Vagina (tissue), 2 donors: Measurements from ENCODE around the gene PRR30. TPM values are rescaled to one million over a fixed set of nuclear protein-coding genes. Genes with fewer than 3 reads are reported as not detected.
"Not testable (repeated sequence)": the region's sequence is repeated elsewhere in the genome, so short reads cannot be mapped to it uniquely, and the experiment has no call there.

Source experiments
- DNase-seq, 2 donors: peaks; one replicate each; pipeline ENCODE4 v3.0.0-alpha.2; 2017; ENCODE audit errors: extremely low spot score in 2 of 2
- H3K27ac ChIP-seq: fragments of 200-600 bp; sonication (generic); one replicate; pipeline ENCODE4 v1.5.1; 2019
- H3K27me3 ChIP-seq: fragments of 200-600 bp; sonication (generic); one replicate; pipeline ENCODE4 v1.5.1; 2019
- H3K36me3 ChIP-seq, 2 donors: fragments of 200-600 bp; sonication (generic); one replicate each; pipeline ENCODE4 v1.5.1; 2017 to 2019
- H3K4me1 ChIP-seq: fragments of 200-600 bp; sonication (generic); one replicate; pipeline ENCODE4 v1.5.1; 2019
- H3K4me3 ChIP-seq, 2 donors: fragments of 200-600 bp; sonication (generic); 1 replicate in 1 of 2; 2 replicates in 1 of 2; pipeline ENCODE4 v1.5.1; 2016 to 2019
- H3K9me3 ChIP-seq: fragments of 200-600 bp; sonication (generic); one replicate; pipeline ENCODE4 v1.5.1; 2019
- CTCF ChIP-seq, 3 experiments: fragments of 450-650 bp in 2 of 3; fragments of 200-600 bp in 1 of 3; sonication (generic) in 1 of 3; IDR thresholded peaks; one replicate each; pipeline ENCODE4 v1.5.1; 2017 to 2019; ENCODE audit warnings: antibody characterized with exemption in 3 of 3, mild to moderate bottlenecking in 2 of 3, moderate library complexity in 2 of 3
- POLR2A ChIP-seq, 2 donors: fragments of 450-650 bp; IDR thresholded peaks; one replicate each; pipeline ENCODE4 v1.6.1; 2017; ENCODE audit warnings: antibody characterized with exemption in 2 of 2, mild to moderate bottlenecking in 2 of 2, moderate library complexity in 2 of 2
- POLR2AphosphoS5 ChIP-seq, 2 donors: sonication (generic); formaldehyde crosslinking; IDR thresholded peaks; one replicate each; pipeline ENCODE4 v1.9.0; 2017; ENCODE audit warnings: antibody characterized with exemption in 2 of 2, mild to moderate bottlenecking in 2 of 2, low read depth in 1 of 2; ENCODE audit not compliant: insufficient read depth in 1 of 2
- intact Hi-C: fragments of 100-400 bp; cut with DNase I; formaldehyde crosslinking; loops from one replicate; pipeline ENCODE4 v1.15.1; 2023
- total RNA-seq: library from RNA; depleted of rRNA; stranded (reverse); fragments of >200 nt; gene quantifications from one replicate; pipeline ENCODE4 v1.2.3, GENCODE V29; 2016

PRR30 gene
- total RNA-seq, 1 donor from 2014 or later = not detected

- H3K27ac ChIP-seq = no peak overlapping the region
- H3K36me3 ChIP-seq = no peaks in the 10 kb centered on the region
- intact Hi-C loops = no loop called here
- no peaks in the 10 kb centered on the region for H3K27me3 ChIP-seq
- H3K4me1 ChIP-seq = peaks cover 6% of the 10 kb centered on the region
- H3K4me3 ChIP-seq = no peak overlapping the region
- no peak for TF ChIP-seq CTCF (IDR thresholded peaks at IDR 0.05)
- no peak for TF ChIP-seq POLR2AphosphoS5 (IDR thresholded peaks at IDR 0.05; ENCODE audit: insufficient read depth in 1 of 2, low read depth in 1 of 2)
- no peak for TF ChIP-seq POLR2A (IDR thresholded peaks at IDR 0.05)
- no peak for DNase-seq
- H3K9me3 ChIP-seq = no peaks in the 10 kb centered on the region
Observed at GRCh38 chr2:27182346-27182745, 43.1 kb upstream of the PRR30 start.

- TF ChIP-seq POLR2A (IDR thresholded peaks at IDR 0.05) (no peak), POLR2AphosphoS5 (IDR thresholded peaks at IDR 0.05; ENCODE audit: insufficient read depth in 1 of 2, low read depth in 1 of 2) (no peak), CTCF (IDR thresholded peaks at IDR 0.05) (no peak)
- no peaks in the 10 kb centered on the region for H3K27me3 ChIP-seq
- no peaks in the 10 kb centered on the region for H3K36me3 ChIP-seq
- H3K4me3 ChIP-seq = no peak overlapping the region
- H3K4me1 ChIP-seq = no peaks in the 10 kb centered on the region
- H3K9me3 ChIP-seq = no peaks in the 10 kb centered on the region
- intact Hi-C loops = no loop called here
- no peak overlapping the region for H3K27ac ChIP-seq
- no peak for DNase-seq
Observed at GRCh38 chr2:27179344-27180000, 40.3 kb upstream of the PRR30 start.

- Histone ChIP-seq H3K4me3 (no peak overlapping the region), H3K4me1 (no peaks in the 10 kb centered on the region), H3K36me3 (no peaks in the 10 kb centered on the region), H3K9me3 (no peaks in the 10 kb centered on the region), H3K27ac (no peak overlapping the region), H3K27me3 (no peaks in the 10 kb centered on the region)
- TF ChIP-seq CTCF (IDR thresholded peaks at IDR 0.05) (no peak), POLR2A (IDR thresholded peaks at IDR 0.05) (no peak), POLR2AphosphoS5 (IDR thresholded peaks at IDR 0.05; ENCODE audit: insufficient read depth in 1 of 2, low read depth in 1 of 2) (no peak)
- no peak for DNase-seq
- intact Hi-C loops = no loop called here
Observed at GRCh38 chr2:27178469-27178868, 39.3 kb upstream of the PRR30 start.

GRCh38 chr2:27177441-27178351, 38.5 kb upstream of the PRR30 start:
- intact Hi-C loops = no loop called here
- Histone ChIP-seq H3K36me3 (no peaks in the 10 kb centered on the region), H3K27me3 (no peaks in the 10 kb centered on the region), H3K4me1 (no peaks in the 10 kb centered on the region), H3K4me3 (no peak overlapping the region), H3K27ac (no peak overlapping the region), H3K9me3 (no peaks in the 10 kb centered on the region)
- DNase-seq = no peak
- TF ChIP-seq CTCF (IDR thresholded peaks at IDR 0.05) = no peak
- TF ChIP-seq POLR2AphosphoS5 (IDR thresholded peaks at IDR 0.05; ENCODE audit: insufficient read depth in 1 of 2, low read depth in 1 of 2) = no peak
- no peak for TF ChIP-seq POLR2A (IDR thresholded peaks at IDR 0.05)

- H3K9me3 ChIP-seq, intact Hi-C loops, H3K27me3 ChIP-seq, H3K4me3 ChIP-seq, H3K36me3 ChIP-seq, H3K4me1 ChIP-seq, H3K27ac ChIP-seq, DNase-seq: not testable (repeated sequence)
Observed at GRCh38 chr2:27175781-27176180, 36.6 kb upstream of the PRR30 start.
